SKM-1 (cell line): ENCODE results near the gene PGAP3.

Experiments
- DNase-seq: peaks from one replicate; lab custom pipeline; 2025; ENCODE audit not compliant: unreplicated experiment; lab: John Stamatoyannopoulos, UW

Gene PGAP3

DNA sequence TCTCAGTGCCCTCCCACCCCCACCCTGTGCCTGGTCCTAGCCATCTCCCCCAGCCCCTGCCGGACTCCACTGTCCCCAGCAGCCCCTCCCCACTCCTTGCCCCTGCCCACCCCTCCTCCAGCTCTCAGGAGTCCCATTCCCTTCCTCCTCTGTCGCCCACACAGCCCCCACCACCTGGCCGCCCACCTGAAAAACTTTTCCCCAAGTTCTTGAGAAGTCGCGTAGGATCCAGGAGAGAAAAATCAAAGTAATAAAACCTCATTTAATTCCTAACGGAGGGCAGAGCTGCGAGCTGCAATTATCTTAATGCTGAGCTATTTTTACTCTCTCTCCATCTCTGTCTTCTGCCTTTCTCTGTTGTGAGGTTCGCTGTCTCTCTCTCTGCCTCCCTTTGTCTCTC lies 63.5 kb downstream of the PGAP3 start:
- no peak for DNase-seq

DNA sequence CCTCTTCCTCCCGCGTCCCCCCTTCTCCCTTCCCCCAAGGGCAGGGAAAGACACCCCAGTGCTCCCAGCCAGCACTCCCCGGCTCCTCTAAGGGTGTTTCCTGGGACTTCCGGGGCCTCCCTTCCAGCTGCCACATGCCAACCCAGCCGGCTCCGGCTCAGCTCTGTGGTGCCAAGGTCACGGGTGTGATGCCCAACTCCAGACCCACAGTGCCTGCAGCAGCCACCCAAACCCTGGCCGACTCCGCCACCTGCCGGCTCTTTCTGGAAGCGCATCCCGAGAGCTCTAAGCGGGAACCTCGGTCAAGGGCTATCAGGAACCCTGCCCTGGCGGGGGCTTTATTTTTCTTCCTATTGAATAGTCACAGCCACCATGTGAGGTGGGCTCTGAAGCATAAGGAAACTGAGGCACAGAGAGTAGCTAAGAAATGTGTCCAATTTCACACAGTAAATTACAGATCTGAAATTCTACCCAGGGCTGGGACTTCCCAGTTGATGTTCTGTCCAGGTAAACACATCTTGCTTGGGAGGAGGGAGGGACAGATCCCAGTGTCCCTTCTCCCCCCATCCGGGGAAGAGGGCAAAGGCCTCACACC lies 64.4 kb downstream of the PGAP3 start:
- peak; percentile 59 for DNase-seq

DNA sequence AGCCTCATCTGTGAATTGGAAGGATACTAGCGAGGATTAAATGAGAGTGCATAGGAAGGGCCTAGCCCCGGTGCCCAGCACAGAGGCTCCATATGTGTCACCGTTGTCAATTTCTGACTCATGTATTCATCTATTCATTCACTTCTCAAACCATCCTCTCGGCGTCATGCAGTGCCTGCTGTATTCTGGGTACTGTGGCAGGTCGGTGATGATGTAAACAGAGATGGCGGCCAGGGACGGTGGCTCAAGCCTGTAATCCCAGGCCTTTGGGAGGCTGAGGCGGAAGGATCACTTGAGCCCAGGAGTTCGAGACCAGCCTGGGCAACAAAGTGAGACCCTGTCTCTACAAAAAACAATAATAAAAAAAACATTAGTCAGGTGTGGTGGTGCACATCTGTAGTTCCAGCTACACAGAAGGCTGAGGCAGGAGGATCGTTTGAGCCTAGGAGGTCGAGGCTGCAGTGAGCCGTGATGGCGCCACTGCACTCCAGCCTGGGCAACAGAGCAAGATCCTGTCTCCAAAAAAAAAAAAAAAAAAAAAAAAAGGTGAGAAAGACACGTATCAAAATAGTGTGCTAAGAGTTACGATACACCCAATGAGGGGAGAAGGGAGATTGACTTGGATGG lies 65.4 kb downstream of the PGAP3 start:
- DNase-seq = no peak

DNA sequence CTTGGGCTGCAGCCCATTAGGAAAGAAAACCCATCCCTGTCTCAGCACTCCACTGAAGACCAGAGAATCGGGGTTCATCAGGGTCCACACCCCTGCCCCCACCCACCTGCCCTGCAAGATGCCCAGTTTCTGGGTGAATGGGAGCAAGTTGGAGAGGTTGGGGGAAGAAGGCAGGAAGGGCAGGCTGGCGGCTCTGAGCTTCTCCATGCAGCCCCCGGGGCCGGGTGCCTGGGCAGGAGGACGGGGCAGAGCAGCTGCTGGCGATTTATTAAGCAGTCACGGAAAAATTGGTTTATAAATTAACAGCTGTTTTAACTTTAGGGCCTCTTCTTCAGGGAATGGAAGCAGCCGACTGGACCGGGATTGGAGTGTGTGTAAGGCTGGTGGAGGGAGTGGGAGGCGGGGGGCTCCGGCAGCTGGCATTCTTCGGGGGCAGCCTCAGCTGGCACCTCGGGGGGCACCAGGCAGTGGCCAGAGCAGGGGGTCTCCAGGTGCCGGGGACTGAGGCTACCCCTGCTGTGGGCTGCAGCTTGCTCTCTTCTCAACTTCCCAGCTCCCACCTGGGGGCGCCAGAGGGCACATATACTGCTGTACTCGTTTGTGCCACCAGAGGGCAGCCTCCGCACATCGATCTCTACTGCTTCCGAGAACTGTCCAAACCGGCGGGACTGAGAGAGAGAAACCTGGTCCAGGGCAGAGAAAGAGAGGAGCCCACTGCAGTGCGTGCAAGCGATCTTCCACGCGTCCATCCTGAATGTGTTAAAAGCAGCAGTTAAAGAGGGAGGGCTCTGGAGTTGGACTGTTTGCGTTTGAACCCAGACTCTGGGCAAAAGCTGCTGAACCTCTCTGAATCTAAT lies 66.1 kb downstream of the PGAP3 start:
- peak; percentile 56 for DNase-seq
